Measurements from ENCODE around the gene GALNTL6.

The GALNTL6 gene

GRCh38 chr4:172225457-172225856 is 412.3 kb downstream of the GALNTL6 start:
- no peak for DNase-seq (ENCODE audit: low read depth)

- no peak for DNase-seq (ENCODE audit: low read depth)
These were observed 419.8 kb downstream of the GALNTL6 start for GRCh38 chr4:172232966-172233365.

GRCh38 chr4:172243551-172243950 is 430.3 kb downstream of the GALNTL6 start:
- DNase-seq (ENCODE audit: low read depth) = no peak

GRCh38 chr4:172245516-172245915 is 432.3 kb downstream of the GALNTL6 start:
- no peak for DNase-seq (ENCODE audit: low read depth)

GRCh38 chr4:172253409-172253808 is 440.2 kb downstream of the GALNTL6 start:
- DNase-seq (ENCODE audit: low read depth) = no peak

GRCh38 chr4:172256820-172257219 is 443.6 kb downstream of the GALNTL6 start:
- no peak for DNase-seq (ENCODE audit: low read depth)

- DNase-seq (ENCODE audit: low read depth) = no peak
These were observed 457.2 kb downstream of the GALNTL6 start for GRCh38 chr4:172270397-172270796.

- DNase-seq (ENCODE audit: low read depth) = no peak
These were observed 473.9 kb downstream of the GALNTL6 start for GRCh38 chr4:172287117-172287516.

GRCh38 chr4:172305698-172306097 is 492.5 kb downstream of the GALNTL6 start:
- no peak for DNase-seq (ENCODE audit: low read depth)

GRCh38 chr4:172308078-172308477 is 494.9 kb downstream of the GALNTL6 start:
- DNase-seq (ENCODE audit: low read depth) = no peak

GRCh38 chr4:172311682-172312081 is 498.5 kb downstream of the GALNTL6 start:
- no peak for DNase-seq (ENCODE audit: low read depth)

- DNase-seq (ENCODE audit: low read depth) = no peak
These were observed 510.1 kb downstream of the GALNTL6 start for GRCh38 chr4:172323288-172323687.

- DNase-seq (ENCODE audit: low read depth) = no peak
These were observed 531.2 kb downstream of the GALNTL6 start for GRCh38 chr4:172344308-172344938.

GRCh38 chr4:172348426-172348825 is 535.2 kb downstream of the GALNTL6 start:
- DNase-seq (ENCODE audit: low read depth) = no peak

GRCh38 chr4:172352356-172352755 is 539.2 kb downstream of the GALNTL6 start:
- DNase-seq (ENCODE audit: low read depth) = no peak

- DNase-seq (ENCODE audit: low read depth) = peak; percentile 23
These were observed 542.8 kb downstream of the GALNTL6 start for GRCh38 chr4:172356016-172356415.

GRCh38 chr4:172357006-172357540 is 543.9 kb downstream of the GALNTL6 start:
- DNase-seq (ENCODE audit: low read depth) = no peak

GRCh38 chr4:172362569-172362968 is 549.4 kb downstream of the GALNTL6 start:
- no peak for DNase-seq (ENCODE audit: low read depth)

- DNase-seq (ENCODE audit: low read depth) = no peak
These were observed 556.3 kb downstream of the GALNTL6 start for GRCh38 chr4:172369471-172369959.

GRCh38 chr4:172377486-172378140 is 564.4 kb downstream of the GALNTL6 start:
- DNase-seq (ENCODE audit: low read depth) = no peak

GRCh38 chr4:172379834-172380233 is 566.6 kb downstream of the GALNTL6 start:
- DNase-seq (ENCODE audit: low read depth) = no peak

GRCh38 chr4:172390331-172390730 is 577.1 kb downstream of the GALNTL6 start:
- DNase-seq (ENCODE audit: low read depth) = no peak

- no peak for DNase-seq (ENCODE audit: low read depth)
These were observed 579.5 kb downstream of the GALNTL6 start for GRCh38 chr4:172392741-172393140.
